ENCODE measurements around the gene MFN2.
"Not testable (repeated sequence)": the region's sequence is repeated elsewhere in the genome, so short reads cannot be mapped to it uniquely, and the experiment has no call there.

The MFN2 gene

GRCh38 chr1:12037486-12038355 lies 57.5 kb downstream of the MFN2 start:
- H3K27ac ChIP-seq (ENCODE audit: insufficient read depth in 1 of 2, low read depth in 1 of 2, low read length in 2 of 2, poor library complexity in 1 of 2, severe bottlenecking in 2 of 2): no peak overlapping the region
- H3K9me3 ChIP-seq (ENCODE audit: control extremely low read depth in 1 of 5, control insufficient read depth in 4 of 5, insufficient read depth in 2 of 5, low read depth in 1 of 5, low read length in 4 of 5): no peaks in the 10 kb centered on the region
- POLR2A ChIA-PET: no interaction called here
- CTCF ChIA-PET: interaction anchor here (1.3 to 1.9 kb wide), 2 partner anchors 11 to 347 kb away, joined by 3 to 5 read pairs; no protein-coding TSS in a partner anchor
- peaks cover 0 to under 1% (median 0%) of the 10 kb centered on the region in 4 experiments for H3K36me3 ChIP-seq (ENCODE audit: control insufficient read depth in 4 of 4, insufficient read depth in 4 of 4, low read length in 3 of 4)
- no peak for DNase-seq
- no peaks in the 10 kb centered on the region for H3K27me3 ChIP-seq (replicated peaks in 2 of 5; ENCODE audit: control insufficient read depth in 4 of 5, insufficient read depth in 5 of 5, low read length in 4 of 5)
- H3K4me3 ChIP-seq (ENCODE audit: control insufficient read depth in 1 of 7, extremely low read depth in 1 of 7, insufficient read depth in 4 of 7, low read depth in 2 of 7, low read length in 6 of 7): no peak overlapping the region
- peaks cover 0 to 22% (median 9%) of the 10 kb centered on the region in 4 experiments for H3K4me1 ChIP-seq (ENCODE audit: control extremely low read depth in 1 of 4, control insufficient read depth in 4 of 4, insufficient read depth in 4 of 4, low read length in 3 of 4)
- WGBS (ENCODE audit: insufficient coverage): 89% methylated on average over 11 of the region's 18 CpGs

- no peaks in the 10 kb centered on the region for H3K9me3 ChIP-seq (ENCODE audit: control extremely low read depth in 1 of 5, control insufficient read depth in 4 of 5, insufficient read depth in 2 of 5, low read depth in 1 of 5, low read length in 4 of 5)
- no peak overlapping the region for H3K4me3 ChIP-seq (ENCODE audit: control insufficient read depth in 1 of 7, extremely low read depth in 1 of 7, insufficient read depth in 4 of 7, low read depth in 2 of 7, low read length in 6 of 7)
- no peaks in the 10 kb centered on the region for H3K27me3 ChIP-seq (replicated peaks in 2 of 5; ENCODE audit: control insufficient read depth in 4 of 5, insufficient read depth in 5 of 5, low read length in 4 of 5)
- POLR2A ChIA-PET: no interaction called here
- WGBS (ENCODE audit: insufficient coverage): 96% methylated on average over 11 of the region's 17 CpGs
- CTCF ChIA-PET: interaction anchor here (0.8 to 1.9 kb wide), 3 partner anchors 12 to 38 kb away, joined by 3 to 6 read pairs (median 5); no protein-coding TSS in a partner anchor
- peaks cover 0 to 22% (median 9%) of the 10 kb centered on the region in 4 experiments for H3K4me1 ChIP-seq (ENCODE audit: control extremely low read depth in 1 of 4, control insufficient read depth in 4 of 4, insufficient read depth in 4 of 4, low read length in 3 of 4)
- H3K27ac ChIP-seq (ENCODE audit: insufficient read depth in 1 of 2, low read depth in 1 of 2, low read length in 2 of 2, poor library complexity in 1 of 2, severe bottlenecking in 2 of 2): no peak overlapping the region
- no peaks in the 10 kb centered on the region for H3K36me3 ChIP-seq (ENCODE audit: control insufficient read depth in 4 of 4, insufficient read depth in 4 of 4, low read length in 3 of 4)
- DNase-seq: no peak
Measured at GRCh38 chr1:12038356-12039163, 58.3 kb downstream of the MFN2 start.

GRCh38 chr1:12039164-12039525 lies 58.9 kb downstream of the MFN2 start:
- no peak overlapping the region for H3K4me3 ChIP-seq (ENCODE audit: control insufficient read depth in 1 of 7, extremely low read depth in 1 of 7, insufficient read depth in 4 of 7, low read depth in 2 of 7, low read length in 6 of 7)
- no peaks in the 10 kb centered on the region for H3K27me3 ChIP-seq (replicated peaks in 2 of 5; ENCODE audit: control insufficient read depth in 4 of 5, insufficient read depth in 5 of 5, low read length in 4 of 5)
- no peak overlapping the region for H3K27ac ChIP-seq (ENCODE audit: insufficient read depth in 1 of 2, low read depth in 1 of 2, low read length in 2 of 2, poor library complexity in 1 of 2, severe bottlenecking in 2 of 2)
- ChIA-PET CTCF (interaction anchor here (0.8 to 1.9 kb wide), 4 partner anchors 9 to 38 kb away, joined by 3 to 6 read pairs (median 4); no protein-coding TSS in a partner anchor), POLR2A (no interaction called here)
- 0% methylated on average over 1 of the region's 2 CpGs for WGBS (ENCODE audit: insufficient coverage)
- no peaks in the 10 kb centered on the region for H3K36me3 ChIP-seq (ENCODE audit: control insufficient read depth in 4 of 4, insufficient read depth in 4 of 4, low read length in 3 of 4)
- DNase-seq: no peak
- H3K9me3 ChIP-seq (ENCODE audit: control extremely low read depth in 1 of 5, control insufficient read depth in 4 of 5, insufficient read depth in 2 of 5, low read depth in 1 of 5, low read length in 4 of 5): no peaks in the 10 kb centered on the region
- peaks cover 0 to 20% (median 9%) of the 10 kb centered on the region in 4 experiments for H3K4me1 ChIP-seq (ENCODE audit: control extremely low read depth in 1 of 4, control insufficient read depth in 4 of 4, insufficient read depth in 4 of 4, low read length in 3 of 4)

GRCh38 chr1:12039824-12040456 lies 59.7 kb downstream of the MFN2 start:
- CTCF ChIA-PET: interaction anchor here (1.0 to 1.5 kb wide), 2 partner anchors 10 to 12 kb away, joined by 3 to 6 read pairs; no protein-coding TSS in a partner anchor
- H3K9me3 ChIP-seq (ENCODE audit: control extremely low read depth in 1 of 5, control insufficient read depth in 4 of 5, insufficient read depth in 2 of 5, low read depth in 1 of 5, low read length in 4 of 5); H3K36me3 ChIP-seq (ENCODE audit: control insufficient read depth in 4 of 4, insufficient read depth in 4 of 4, low read length in 3 of 4); H3K4me3 ChIP-seq (ENCODE audit: control insufficient read depth in 1 of 7, extremely low read depth in 1 of 7, insufficient read depth in 4 of 7, low read depth in 2 of 7, low read length in 6 of 7); H3K27me3 ChIP-seq (replicated peaks in 2 of 5; ENCODE audit: control insufficient read depth in 4 of 5, insufficient read depth in 5 of 5, low read length in 4 of 5); DNase-seq; H3K27ac ChIP-seq (ENCODE audit: insufficient read depth in 1 of 2, low read depth in 1 of 2, low read length in 2 of 2, poor library complexity in 1 of 2, severe bottlenecking in 2 of 2): not testable (repeated sequence)
- peaks cover 0 to 12% (median 5%) of the 10 kb centered on the region in 4 experiments for H3K4me1 ChIP-seq (ENCODE audit: control extremely low read depth in 1 of 4, control insufficient read depth in 4 of 4, insufficient read depth in 4 of 4, low read length in 3 of 4)
- POLR2A ChIA-PET: interaction anchor here (0.5 kb wide), 1 partner anchor 10 kb away, joined by 3 read pairs; no protein-coding TSS in a partner anchor
- 98% methylated on average over 9 of the region's 13 CpGs for WGBS (ENCODE audit: insufficient coverage)

- CTCF ChIA-PET: no interaction called here
- peaks cover 0 to 6% (median 4%) of the 10 kb centered on the region in 4 experiments for H3K4me1 ChIP-seq (ENCODE audit: control extremely low read depth in 1 of 4, control insufficient read depth in 4 of 4, insufficient read depth in 4 of 4, low read length in 3 of 4)
- POLR2A ChIA-PET: interaction anchor here (0.5 kb wide), 1 partner anchor 10 kb away, joined by 3 read pairs; no protein-coding TSS in a partner anchor
- H3K27me3 ChIP-seq (replicated peaks in 2 of 5; ENCODE audit: control insufficient read depth in 4 of 5, insufficient read depth in 5 of 5, low read length in 4 of 5): no peaks in the 10 kb centered on the region
- H3K27ac ChIP-seq (ENCODE audit: insufficient read depth in 1 of 2, low read depth in 1 of 2, low read length in 2 of 2, poor library complexity in 1 of 2, severe bottlenecking in 2 of 2): no peak overlapping the region
- H3K4me3 ChIP-seq (ENCODE audit: control insufficient read depth in 1 of 7, extremely low read depth in 1 of 7, insufficient read depth in 4 of 7, low read depth in 2 of 7, low read length in 6 of 7): no peak overlapping the region
- H3K9me3 ChIP-seq (ENCODE audit: control extremely low read depth in 1 of 5, control insufficient read depth in 4 of 5, insufficient read depth in 2 of 5, low read depth in 1 of 5, low read length in 4 of 5): no peaks in the 10 kb centered on the region
- no peaks in the 10 kb centered on the region for H3K36me3 ChIP-seq (ENCODE audit: control insufficient read depth in 4 of 4, insufficient read depth in 4 of 4, low read length in 3 of 4)
- WGBS (ENCODE audit: insufficient coverage): 96% methylated on average over 6 of the region's 6 CpGs
- DNase-seq: no peak
Measured at GRCh38 chr1:12040457-12041051, 60.3 kb downstream of the MFN2 start.

- DNase-seq; H3K27ac ChIP-seq (ENCODE audit: insufficient read depth in 1 of 2, low read depth in 1 of 2, low read length in 2 of 2, poor library complexity in 1 of 2, severe bottlenecking in 2 of 2); H3K27me3 ChIP-seq (replicated peaks in 2 of 5; ENCODE audit: control insufficient read depth in 4 of 5, insufficient read depth in 5 of 5, low read length in 4 of 5); H3K4me3 ChIP-seq (ENCODE audit: control insufficient read depth in 1 of 7, extremely low read depth in 1 of 7, insufficient read depth in 4 of 7, low read depth in 2 of 7, low read length in 6 of 7); POLR2A ChIA-PET; H3K36me3 ChIP-seq (ENCODE audit: control insufficient read depth in 4 of 4, insufficient read depth in 4 of 4, low read length in 3 of 4); H3K9me3 ChIP-seq (ENCODE audit: control extremely low read depth in 1 of 5, control insufficient read depth in 4 of 5, insufficient read depth in 2 of 5, low read depth in 1 of 5, low read length in 4 of 5): not testable (repeated sequence)
- WGBS (ENCODE audit: insufficient coverage): 95% methylated on average over 14 of the region's 15 CpGs
- H3K4me1 ChIP-seq (ENCODE audit: control extremely low read depth in 1 of 4, control insufficient read depth in 4 of 4, insufficient read depth in 4 of 4, low read length in 3 of 4): peaks cover 0 to 14% (median 7%) of the 10 kb centered on the region in 4 experiments
- CTCF ChIA-PET: interaction anchor here (1.4 kb wide), 1 partner anchor 26 kb away, joined by 4 read pairs; no protein-coding TSS in a partner anchor
Measured at GRCh38 chr1:12044187-12044877, 64.1 kb downstream of the MFN2 start.

Measured in common myeloid progenitor, CD34-positive (primary cell).